Lower leg skin (tissue), 3 donors: Measurements from ENCODE around the gene FOLH1.
"Not testable (repeated sequence)": the region's sequence is repeated elsewhere in the genome, so short reads cannot be mapped to it uniquely, and the experiment has no call there.

ENCODE experiments used
- POLR2A ChIP-seq, 2 donors: fragments of 450-650 bp; IDR thresholded peaks; one replicate each; pipeline ENCODE4 v1.6.1; 2016 to 2017; ENCODE audit warnings: antibody characterized with exemption in 2 of 2, mild to moderate bottlenecking in 1 of 2, moderate library complexity in 1 of 2
- TF ChIP-seq, protein P1 (sequence below), 3 donors: fragments of 450-650 bp; IDR thresholded peaks; one replicate each; pipeline ENCODE4 v1.5.1; 2016; ENCODE audit warnings: antibody characterized with exemption in 3 of 3, mild to moderate bottlenecking in 3 of 3, moderate library complexity in 2 of 3

DNA sequence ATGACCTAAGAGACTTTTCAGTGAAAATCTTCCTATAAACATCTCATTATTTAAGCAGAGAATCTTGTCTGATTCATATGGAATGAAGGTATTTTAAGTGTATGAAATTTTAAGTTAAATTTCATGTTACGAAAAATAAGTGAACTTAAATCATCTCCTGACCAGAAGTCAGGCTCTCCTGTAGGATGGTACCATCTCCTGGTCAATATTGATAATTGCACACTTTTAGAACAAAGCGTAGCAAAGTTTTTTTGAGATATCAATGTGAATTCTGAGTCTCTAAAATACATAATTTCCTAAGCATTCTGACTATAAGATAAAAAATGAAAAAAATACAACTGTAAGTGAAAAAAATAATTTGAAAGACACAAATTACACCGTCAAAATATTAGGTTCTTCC lies 38.8 kb downstream of the FOLH1 start:
- TF ChIP-seq, protein P1, sequence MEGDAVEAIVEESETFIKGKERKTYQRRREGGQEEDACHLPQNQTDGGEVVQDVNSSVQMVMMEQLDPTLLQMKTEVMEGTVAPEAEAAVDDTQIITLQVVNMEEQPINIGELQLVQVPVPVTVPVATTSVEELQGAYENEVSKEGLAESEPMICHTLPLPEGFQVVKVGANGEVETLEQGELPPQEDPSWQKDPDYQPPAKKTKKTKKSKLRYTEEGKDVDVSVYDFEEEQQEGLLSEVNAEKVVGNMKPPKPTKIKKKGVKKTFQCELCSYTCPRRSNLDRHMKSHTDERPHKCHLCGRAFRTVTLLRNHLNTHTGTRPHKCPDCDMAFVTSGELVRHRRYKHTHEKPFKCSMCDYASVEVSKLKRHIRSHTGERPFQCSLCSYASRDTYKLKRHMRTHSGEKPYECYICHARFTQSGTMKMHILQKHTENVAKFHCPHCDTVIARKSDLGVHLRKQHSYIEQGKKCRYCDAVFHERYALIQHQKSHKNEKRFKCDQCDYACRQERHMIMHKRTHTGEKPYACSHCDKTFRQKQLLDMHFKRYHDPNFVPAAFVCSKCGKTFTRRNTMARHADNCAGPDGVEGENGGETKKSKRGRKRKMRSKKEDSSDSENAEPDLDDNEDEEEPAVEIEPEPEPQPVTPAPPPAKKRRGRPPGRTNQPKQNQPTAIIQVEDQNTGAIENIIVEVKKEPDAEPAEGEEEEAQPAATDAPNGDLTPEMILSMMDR (IDR thresholded peaks at IDR 0.05), result not testable (repeated sequence)
- TF ChIP-seq POLR2A (IDR thresholded peaks at IDR 0.05), result not testable (repeated sequence)
